ENCODE results near the gene SIPA1L3. TPM values are rescaled to one million over a fixed set of nuclear protein-coding genes. Genes with fewer than 3 reads are reported as not detected.

The SIPA1L3 gene
- total and polyA plus RNA-seq, 9 of the 15 experiments (the other 6 are each of a cell fraction or from before 2014, with no cell fraction given): 0.01 to 6.1 (median 2.5) TPM

- POLR2A ChIA-PET: interaction anchor here (1.1 to 1.2 kb wide), 3 partner anchors 9 to 186 kb away, joined by 3 to 4 read pairs (median 3); no protein-coding TSS in a partner anchor
- in situ Hi-C loops (cut with MboI): no loop called here
- H3K4me2 ChIP-seq (ENCODE audit: insufficient read depth, low read length): no peak overlapping the region
- H4K20me1 ChIP-seq (replicated peaks; ENCODE audit: control insufficient read depth, insufficient read depth, low read length): no peaks in the 10 kb centered on the region; the same call in 1 of the 2 replicates
- no peak overlapping the region for H3K27ac ChIP-seq (ENCODE audit: extremely low read depth, low read depth, low read length)
- no peak overlapping the region for H3K9ac ChIP-seq (ENCODE audit: insufficient read depth in 1 of 2, low read depth in 2 of 2, low read length in 2 of 2)
- H3K4me3 ChIP-seq: no peak overlapping the region
- ATAC-seq (no peak), DNase-seq (ENCODE audit: extremely low read depth in 1 of 4, low spot score in 3 of 4) (no peak), FAIRE-seq (no peak)
- intact Hi-C loops (cut with micrococcal nuclease): no loop called here
- no peaks in the 10 kb centered on the region for H3K9me3 ChIP-seq (replicated peaks; ENCODE audit: control insufficient read depth, insufficient read depth, low read depth, low read length)
- no TSS peak for BruUV-seq (replicated peaks)
- no peaks in the 10 kb centered on the region for H3K36me3 ChIP-seq (ENCODE audit: control insufficient read depth, insufficient read depth, low read length)
- H2AFZ ChIP-seq (ENCODE audit: low read depth, low read length): no peak overlapping the region
- peaks cover 0 to 11% of the 10 kb centered on the region in 2 experiments; a peak in 2 of 5 replicates for H3K27me3 ChIP-seq (ENCODE audit: control insufficient read depth in 2 of 2, insufficient read depth in 2 of 2, low read length in 2 of 2)
- 20% methylated on average over 6 of the region's 6 CpGs for WGBS (ENCODE audit: insufficient coverage, low coverage, missing lambda C conversion rate)
- H3K4me1 ChIP-seq (replicated peaks in 1 of 2; ENCODE audit: control insufficient read depth in 2 of 2, insufficient read depth in 2 of 2, low read length in 2 of 2): peaks cover 3 to 5% of the 10 kb centered on the region in 2 experiments; a peak in 3 of 5 replicates
- no peaks in the 10 kb centered on the region for H3K79me2 ChIP-seq (ENCODE audit: control insufficient read depth, insufficient read depth, low read length)
- CTCF ChIA-PET (ENCODE audit: low intra/inter-chr PET ratio): no interaction called here
- no peaks in the 10 kb centered on the region for H3K9me1 ChIP-seq (ENCODE audit: control insufficient read depth, insufficient read depth, low read length)
- no peak for TF ChIP-seq HBP1 (CRISPR knock-in tag; IDR thresholded peaks at IDR 0.05)
- TF ChIP-seq ZBTB1 (CRISPR knock-in tag; IDR thresholded peaks at IDR 0.05; ENCODE audit: borderline replicate concordance, low read depth): no peak
- TF ChIP-seq MCM7 (IDR thresholded peaks at IDR 0.05): no peak
- no peak for TF ChIP-seq THRB (CRISPR knock-in tag; conservative IDR thresholded peaks at IDR 0.05)
- TF ChIP-seq E4F1 (CRISPR knock-in tag; IDR thresholded peaks at IDR 0.05; ENCODE audit: borderline replicate concordance): no peak
- TF ChIP-seq PBX2 (CRISPR knock-in tag; IDR thresholded peaks at IDR 0.05; ENCODE audit: low read depth): no peak
- TF ChIP-seq PBX2 (tag; conservative IDR thresholded peaks at IDR 0.05; ENCODE audit: low read depth): no peak
- TF ChIP-seq ZMIZ1 (IDR thresholded peaks at IDR 0.05; ENCODE audit: low read depth in 2 of 2, low read length in 2 of 2): no peak
- TF ChIP-seq ZNF696 (CRISPR knock-in tag; conservative IDR thresholded peaks at IDR 0.05): no peak
- no peak for TF ChIP-seq SNRNP70 (optimal IDR thresholded peaks at IDR 0.05; ENCODE audit: low read depth, low read length)
- TF ChIP-seq DPF2 (IDR thresholded peaks at IDR 0.05): no peak
These were observed 161.8 kb downstream of the SIPA1L3 start for GRCh38 chr19:38068826-38069225.

All from K562 (cell line).